GM12873 (cell line): ENCODE results near the gene CCDC149.

Experiments used
- CTCF ChIP-seq: IDR thresholded peaks from 2 replicates; pipeline ENCODE4 v1.5.1; 2012; ENCODE audit warnings: low read depth, mild to moderate bottlenecking, moderate library complexity, low read length, control low read depth; ENCODE audit not compliant: insufficient read depth; ENCODE audit errors: missing control alignments

Gene CCDC149

DNA sequence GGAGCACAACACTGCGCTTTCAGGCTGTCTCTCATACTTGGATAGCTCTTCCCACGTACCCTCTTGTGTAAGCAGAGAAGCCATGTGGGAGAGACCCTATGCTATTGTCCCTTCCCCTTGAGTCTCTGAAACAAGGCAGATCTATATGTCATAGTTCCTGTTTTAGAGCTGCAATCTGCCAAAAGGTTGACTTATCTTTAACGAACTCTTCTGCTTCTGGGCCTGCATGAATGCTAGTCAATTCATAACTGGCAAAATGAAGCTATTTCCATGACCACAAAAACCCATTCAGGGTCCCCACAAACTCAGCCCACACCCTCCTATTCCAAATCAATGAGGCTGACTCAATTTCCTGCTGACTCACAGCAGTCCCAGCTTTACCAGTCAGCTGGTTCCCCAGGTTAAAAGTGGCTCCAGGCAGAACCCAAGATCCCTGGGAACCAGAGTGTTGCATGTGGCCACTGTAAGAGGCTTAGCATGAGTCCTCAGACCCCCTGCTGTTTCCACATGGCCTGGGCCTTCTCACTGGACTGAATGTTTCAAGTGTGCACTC is 142.7 kb downstream of the CCDC149 start:
- no peak for TF ChIP-seq CTCF

DNA sequence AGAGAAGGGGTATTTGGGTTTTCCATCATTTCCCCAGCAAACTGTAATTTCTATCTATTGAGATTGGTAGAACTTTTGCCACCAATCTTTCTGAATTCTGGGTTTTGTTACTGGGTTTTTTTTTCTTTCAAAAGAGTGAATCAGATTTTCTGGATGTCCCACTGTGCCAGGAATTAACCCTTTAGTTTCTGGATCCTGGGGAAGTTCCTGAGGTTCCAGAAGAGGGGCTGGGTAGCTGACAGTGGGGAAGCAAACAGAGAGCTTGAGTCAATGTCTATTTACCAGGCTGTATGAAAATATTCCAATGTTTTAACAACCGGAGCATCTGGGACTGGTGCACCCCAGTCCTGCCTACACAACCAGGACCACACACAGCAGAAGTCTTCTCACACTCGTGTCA is 143.3 kb downstream of the CCDC149 start:
- TF ChIP-seq CTCF: no peak

GRCh38 chr4:24768604-24769003 is 144.2 kb downstream of the CCDC149 start:
- TF ChIP-seq CTCF: no peak

DNA sequence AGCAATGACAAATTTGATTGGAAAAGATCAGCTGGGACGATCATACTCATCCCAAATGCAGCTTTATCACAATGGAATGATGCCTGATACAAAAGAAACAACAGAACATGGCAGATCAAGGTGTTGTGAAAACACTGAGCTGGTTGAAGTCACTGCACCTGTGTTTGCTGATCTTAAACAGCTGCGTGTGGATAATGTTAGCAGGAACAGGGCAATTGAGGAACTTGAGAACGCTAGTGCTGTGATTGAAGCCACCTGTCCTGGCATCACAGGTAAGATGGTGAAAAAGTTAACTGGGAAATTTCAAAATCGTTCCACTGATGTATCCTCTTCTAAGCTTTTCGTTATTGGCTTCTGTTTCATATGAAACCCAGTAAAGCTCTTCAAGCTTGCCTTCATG is 144.8 kb downstream of the CCDC149 start:
- TF ChIP-seq CTCF: no peak

GRCh38 chr4:24765376-24765988 is 147.4 kb downstream of the CCDC149 start:
- TF ChIP-seq CTCF: no peak

- no peak for TF ChIP-seq CTCF
These were observed 148.5 kb downstream of the CCDC149 start for GRCh38 chr4:24764345-24764744.

DNA sequence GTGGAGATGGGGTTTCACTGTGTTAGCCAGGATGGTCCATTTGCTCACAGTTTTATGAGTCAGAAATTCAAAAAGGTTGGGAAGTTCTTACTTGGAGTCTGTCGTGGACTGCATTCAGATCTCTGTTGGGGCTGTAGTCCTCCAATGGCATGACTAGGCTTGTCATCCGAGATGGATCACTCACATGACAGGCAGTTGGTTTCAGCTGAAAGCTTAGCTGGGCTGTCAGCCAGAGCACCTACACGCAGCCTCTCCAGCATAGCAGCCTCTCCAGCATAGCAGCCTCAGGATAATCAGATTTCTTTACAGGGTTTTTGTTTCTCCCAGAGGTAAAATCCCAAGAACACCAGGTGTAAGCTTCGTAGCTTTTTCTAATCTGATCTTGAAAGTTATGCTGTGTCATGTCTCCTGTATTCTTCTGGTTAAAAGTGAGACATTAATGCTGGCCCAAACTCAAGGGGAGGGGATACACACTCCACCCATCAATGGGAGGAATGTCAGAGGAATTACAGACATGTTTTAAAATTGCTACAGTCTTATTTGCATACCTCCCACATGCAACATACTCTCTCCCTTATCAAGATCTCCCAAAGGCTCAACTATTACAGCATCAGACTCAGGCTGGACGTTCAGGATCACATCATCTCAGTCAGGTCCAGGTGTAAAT is 149.1 kb downstream of the CCDC149 start:
- TF ChIP-seq CTCF: no peak
